Measurements from ENCODE around the gene FUOM. TPM values are rescaled to one million over a fixed set of nuclear protein-coding genes. Genes with fewer than 3 reads are reported as not detected.

FUOM gene
- total and polyA plus RNA-seq, 9 of the 15 experiments (the other 6 are each of a cell fraction or from before 2014, with no cell fraction given) = 1.8 to 96.1 (median 27.0) TPM

DNA sequence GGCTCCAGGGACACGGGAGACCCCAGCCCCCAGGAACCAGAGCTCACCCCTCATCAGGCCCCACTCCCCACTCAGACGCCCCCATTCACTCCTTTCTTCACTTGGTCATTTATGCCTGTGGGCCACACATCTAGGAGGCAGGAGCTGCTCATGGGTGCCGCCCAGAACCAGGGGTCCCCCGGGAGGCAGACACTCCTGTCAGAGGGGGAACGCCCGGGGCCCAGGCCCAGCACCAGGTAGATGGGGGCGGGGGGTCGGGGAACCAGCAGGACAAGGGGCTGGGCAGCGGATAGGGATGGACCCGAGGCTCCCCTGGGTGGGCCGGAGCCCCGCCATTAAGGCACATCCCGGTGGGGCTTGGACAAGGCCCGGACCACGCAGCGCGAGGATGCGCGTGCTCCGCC lies 33.0 kb downstream of the FUOM start:
- H3K4me1 ChIP-seq (replicated peaks in 1 of 2; ENCODE audit: control insufficient read depth in 2 of 2, insufficient read depth in 2 of 2, low read length in 2 of 2) = peaks cover 0 to 47% of the 10 kb centered on the region in 2 experiments; a peak in 3 of 5 replicates
- ATAC-seq = no peak
- no peak for FAIRE-seq
- H3K27ac ChIP-seq (ENCODE audit: extremely low read depth, low read depth, low read length) = no peak overlapping the region
- no peaks in the 10 kb centered on the region for H3K36me3 ChIP-seq (ENCODE audit: control insufficient read depth, insufficient read depth, low read length)
- no peaks in the 10 kb centered on the region for H3K79me2 ChIP-seq (ENCODE audit: control insufficient read depth, insufficient read depth, low read length)
- no peak overlapping the region for H2AFZ ChIP-seq (ENCODE audit: low read depth, low read length)
- no peak overlapping the region for H3K4me3 ChIP-seq
- ChIA-PET CTCF (ENCODE audit: low intra/inter-chr PET ratio) (no interaction called here), POLR2A (no interaction called here)
- 52% methylated on average over 12 of the region's 20 CpGs for WGBS (ENCODE audit: insufficient coverage, low coverage, missing lambda C conversion rate)
- H3K9me3 ChIP-seq (replicated peaks; ENCODE audit: control insufficient read depth, insufficient read depth, low read depth, low read length) = no peaks in the 10 kb centered on the region
- H3K9me1 ChIP-seq (ENCODE audit: control insufficient read depth, insufficient read depth, low read length) = no peaks in the 10 kb centered on the region
- in situ Hi-C loops (cut with MboI) = no loop called here
- DNase-seq (ENCODE audit: extremely low read depth in 1 of 4, low spot score in 3 of 4) = no peak
- no peak overlapping the region for H3K9ac ChIP-seq (ENCODE audit: insufficient read depth in 1 of 2, low read depth in 2 of 2, low read length in 2 of 2)
- intact Hi-C loops (cut with micrococcal nuclease) = loop anchor here (5.0 to 10.0 kb wide), 3 partner anchors 70 to 160 kb away; partner anchors contain the start of gene MTG1
- no peaks in the 10 kb centered on the region; a peak in 1 of 5 replicates for H3K27me3 ChIP-seq (ENCODE audit: control insufficient read depth in 2 of 2, insufficient read depth in 2 of 2, low read length in 2 of 2)
- no peaks in the 10 kb centered on the region for H4K20me1 ChIP-seq (replicated peaks; ENCODE audit: control insufficient read depth, insufficient read depth, low read length)
- no peak overlapping the region for H3K4me2 ChIP-seq (ENCODE audit: insufficient read depth, low read length)
- BruUV-seq (replicated peaks) = no TSS peak
- TF ChIP-seq GABPA (tag; conservative IDR thresholded peaks at IDR 0.05; ENCODE audit: low read depth) (peak; percentile 64), PTBP1 (IDR thresholded peaks at IDR 0.05; ENCODE audit: low read depth, low read length) (no peak), SMAD4 (CRISPR knock-in tag; conservative IDR thresholded peaks at IDR 0.05) (no peak), ZNF165 (CRISPR knock-in tag; IDR thresholded peaks at IDR 0.05; ENCODE audit: borderline replicate concordance) (no peak), GABPB1 (CRISPR knock-in tag; IDR thresholded peaks at IDR 0.05) (peak; percentile 1; the same call in 1 of the 2 replicates), BACH1 (tag; IDR thresholded peaks at IDR 0.05) (no peak), KLF13 (tag; IDR thresholded peaks at IDR 0.05; ENCODE audit: borderline replicate concordance, low read depth) (no peak)
- TF ChIP-seq, protein P1, sequence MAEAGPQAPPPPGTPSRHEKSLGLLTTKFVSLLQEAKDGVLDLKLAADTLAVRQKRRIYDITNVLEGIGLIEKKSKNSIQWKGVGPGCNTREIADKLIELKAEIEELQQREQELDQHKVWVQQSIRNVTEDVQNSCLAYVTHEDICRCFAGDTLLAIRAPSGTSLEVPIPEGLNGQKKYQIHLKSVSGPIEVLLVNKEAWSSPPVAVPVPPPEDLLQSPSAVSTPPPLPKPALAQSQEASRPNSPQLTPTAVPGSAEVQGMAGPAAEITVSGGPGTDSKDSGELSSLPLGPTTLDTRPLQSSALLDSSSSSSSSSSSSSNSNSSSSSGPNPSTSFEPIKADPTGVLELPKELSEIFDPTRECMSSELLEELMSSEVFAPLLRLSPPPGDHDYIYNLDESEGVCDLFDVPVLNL (CRISPR knock-in tag; IDR thresholded peaks at IDR 0.05; ENCODE audit: low read depth) = no peak
- TF ChIP-seq, protein P2, sequence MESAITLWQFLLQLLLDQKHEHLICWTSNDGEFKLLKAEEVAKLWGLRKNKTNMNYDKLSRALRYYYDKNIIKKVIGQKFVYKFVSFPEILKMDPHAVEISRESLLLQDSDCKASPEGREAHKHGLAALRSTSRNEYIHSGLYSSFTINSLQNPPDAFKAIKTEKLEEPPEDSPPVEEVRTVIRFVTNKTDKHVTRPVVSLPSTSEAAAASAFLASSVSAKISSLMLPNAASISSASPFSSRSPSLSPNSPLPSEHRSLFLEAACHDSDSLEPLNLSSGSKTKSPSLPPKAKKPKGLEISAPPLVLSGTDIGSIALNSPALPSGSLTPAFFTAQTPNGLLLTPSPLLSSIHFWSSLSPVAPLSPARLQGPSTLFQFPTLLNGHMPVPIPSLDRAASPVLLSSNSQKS (CRISPR knock-in tag; IDR thresholded peaks at IDR 0.05) = no peak

Data from K562 (cell line).